Tibial nerve (tissue), 3 donors: ENCODE measurements around the gene EZH2.

Source experiments
- POLR2A ChIP-seq, 2 donors: fragments of 450-650 bp; IDR thresholded peaks; one replicate each; pipeline ENCODE4 v1.6.1; 2017; ENCODE audit warnings: antibody characterized with exemption in 2 of 2, mild to moderate bottlenecking in 2 of 2, moderate library complexity in 2 of 2
- TF ChIP-seq, protein P1 (sequence below), 5 experiments: fragments of 200-600 bp in 3 of 5; fragments of 450-650 bp in 2 of 5; sonication (generic) in 3 of 5; IDR thresholded peaks; one replicate each; pipeline ENCODE4 v1.5.1; 2016 to 2019; ENCODE audit warnings: antibody characterized with exemption in 5 of 5, mild to moderate bottlenecking in 3 of 5, moderate library complexity in 2 of 5

DNA sequence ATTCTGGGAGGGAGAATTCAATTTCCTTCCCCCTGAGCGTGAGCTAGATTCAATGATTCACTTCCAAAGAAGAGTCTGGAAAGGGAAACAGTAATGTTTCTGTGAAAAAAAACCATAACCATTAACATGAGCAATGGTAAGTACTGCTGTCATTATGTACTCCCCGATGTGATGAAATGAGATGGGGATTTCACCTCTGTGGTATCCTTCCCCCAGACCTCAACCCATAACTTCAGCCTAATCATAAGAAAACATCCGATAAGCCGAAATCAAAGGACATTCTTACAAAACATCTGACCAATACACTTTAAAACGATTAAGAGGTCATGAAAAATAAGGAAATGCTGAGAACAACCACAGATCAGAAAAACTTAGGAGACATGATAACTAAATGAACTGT is 27.2 kb downstream of the EZH2 start:
- TF ChIP-seq, protein P1, sequence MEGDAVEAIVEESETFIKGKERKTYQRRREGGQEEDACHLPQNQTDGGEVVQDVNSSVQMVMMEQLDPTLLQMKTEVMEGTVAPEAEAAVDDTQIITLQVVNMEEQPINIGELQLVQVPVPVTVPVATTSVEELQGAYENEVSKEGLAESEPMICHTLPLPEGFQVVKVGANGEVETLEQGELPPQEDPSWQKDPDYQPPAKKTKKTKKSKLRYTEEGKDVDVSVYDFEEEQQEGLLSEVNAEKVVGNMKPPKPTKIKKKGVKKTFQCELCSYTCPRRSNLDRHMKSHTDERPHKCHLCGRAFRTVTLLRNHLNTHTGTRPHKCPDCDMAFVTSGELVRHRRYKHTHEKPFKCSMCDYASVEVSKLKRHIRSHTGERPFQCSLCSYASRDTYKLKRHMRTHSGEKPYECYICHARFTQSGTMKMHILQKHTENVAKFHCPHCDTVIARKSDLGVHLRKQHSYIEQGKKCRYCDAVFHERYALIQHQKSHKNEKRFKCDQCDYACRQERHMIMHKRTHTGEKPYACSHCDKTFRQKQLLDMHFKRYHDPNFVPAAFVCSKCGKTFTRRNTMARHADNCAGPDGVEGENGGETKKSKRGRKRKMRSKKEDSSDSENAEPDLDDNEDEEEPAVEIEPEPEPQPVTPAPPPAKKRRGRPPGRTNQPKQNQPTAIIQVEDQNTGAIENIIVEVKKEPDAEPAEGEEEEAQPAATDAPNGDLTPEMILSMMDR (IDR thresholded peaks at IDR 0.05) = no peak
- TF ChIP-seq POLR2A (IDR thresholded peaks at IDR 0.05) = no peak
